ENCODE results near the gene ZNF44. TPM values are rescaled to one million over a fixed set of nuclear protein-coding genes. Genes with fewer than 3 reads are reported as not detected.

Gene ZNF44
- total and polyA plus RNA-seq, 9 of the 15 experiments (the other 6 are each of a cell fraction or from before 2014, with no cell fraction given): 2.6 to 8.3 (median 4.4) TPM

DNA sequence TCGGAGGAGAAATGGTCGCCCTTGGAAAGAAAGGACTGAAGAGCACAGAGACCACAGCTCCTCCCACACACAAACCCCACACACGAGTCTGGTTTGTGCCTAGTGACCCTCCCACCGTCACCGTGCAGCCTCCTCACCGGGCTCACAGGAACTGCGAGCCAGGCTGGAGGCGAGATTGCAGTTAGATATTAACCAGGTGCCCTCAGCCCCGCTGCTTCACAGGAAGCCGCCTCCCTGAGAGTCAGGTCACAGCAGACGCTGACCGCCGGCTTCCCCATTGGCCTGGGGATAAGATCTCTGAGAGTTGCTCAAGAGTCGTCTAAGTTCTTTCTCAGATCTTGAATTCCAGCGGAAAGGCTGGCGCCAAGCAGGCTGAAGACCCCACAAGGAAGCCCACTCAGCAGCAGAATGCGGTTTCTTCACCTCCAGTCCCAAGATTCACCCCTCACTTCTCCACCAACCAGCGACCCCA, 870 bp downstream of the ZNF44 start (continued):
- TF ChIP-seq, protein P1, sequence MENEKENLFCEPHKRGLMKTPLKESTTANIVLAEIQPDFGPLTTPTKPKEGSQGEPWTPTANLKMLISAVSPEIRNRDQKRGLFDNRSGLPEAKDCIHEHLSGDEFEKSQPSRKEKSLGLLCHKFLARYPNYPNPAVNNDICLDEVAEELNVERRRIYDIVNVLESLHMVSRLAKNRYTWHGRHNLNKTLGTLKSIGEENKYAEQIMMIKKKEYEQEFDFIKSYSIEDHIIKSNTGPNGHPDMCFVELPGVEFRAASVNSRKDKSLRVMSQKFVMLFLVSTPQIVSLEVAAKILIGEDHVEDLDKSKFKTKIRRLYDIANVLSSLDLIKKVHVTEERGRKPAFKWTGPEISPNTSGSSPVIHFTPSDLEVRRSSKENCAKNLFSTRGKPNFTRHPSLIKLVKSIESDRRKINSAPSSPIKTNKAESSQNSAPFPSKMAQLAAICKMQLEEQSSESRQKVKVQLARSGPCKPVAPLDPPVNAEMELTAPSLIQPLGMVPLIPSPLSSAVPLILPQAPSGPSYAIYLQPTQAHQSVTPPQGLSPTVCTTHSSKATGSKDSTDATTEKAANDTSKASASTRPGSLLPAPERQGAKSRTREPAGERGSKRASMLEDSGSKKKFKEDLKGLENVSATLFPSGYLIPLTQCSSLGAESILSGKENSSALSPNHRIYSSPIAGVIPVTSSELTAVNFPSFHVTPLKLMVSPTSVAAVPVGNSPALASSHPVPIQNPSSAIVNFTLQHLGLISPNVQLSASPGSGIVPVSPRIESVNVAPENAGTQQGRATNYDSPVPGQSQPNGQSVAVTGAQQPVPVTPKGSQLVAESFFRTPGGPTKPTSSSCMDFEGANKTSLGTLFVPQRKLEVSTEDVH (IDR thresholded peaks at IDR 0.05; ENCODE audit: low read depth, partially characterized antibody): no peak
- TF ChIP-seq ZNF184 (CRISPR knock-in tag; IDR thresholded peaks at IDR 0.05) (no peak), CXXC5 (CRISPR knock-in tag; IDR thresholded peaks at IDR 0.05) (peak; percentile 33), SPI1 (IDR thresholded peaks at IDR 0.05; ENCODE audit: borderline replicate concordance, low read depth, low read length) (peak; percentile 54; the same call in 1 of the 2 replicates), MAZ (CRISPR knock-in tag; conservative IDR thresholded peaks at IDR 0.05 in 1 of 2, IDR thresholded peaks at IDR 0.05 in 1 of 2) (0 out of 4 replicates have a peak, but pooled peaks of 1 of the 2 experiments have one; percentile 47), BCL6 (CRISPR knock-in tag; IDR thresholded peaks at IDR 0.05) (no peak), MCM5 (IDR thresholded peaks at IDR 0.05; ENCODE audit: low read depth) (no peak), CBFA2T3 (IDR thresholded peaks at IDR 0.05) (peak; percentile 29; the same call in 1 of the 2 replicates), NCOR1 (IDR thresholded peaks at IDR 0.05) (no peak), FOXA1 (IDR thresholded peaks at IDR 0.05; ENCODE audit: borderline replicate concordance) (no peak), CEBPG (CRISPR knock-in tag; IDR thresholded peaks at IDR 0.05) (peak; percentile 84), CEBPG (tag; conservative IDR thresholded peaks at IDR 0.05 in 1 of 2, IDR thresholded peaks at IDR 0.05 in 1 of 2) (peak; percentile 73 to 89), GATA2 (CRISPR knock-in tag; IDR thresholded peaks at IDR 0.05) (peak; percentile 68; the same call in 1 of the 2 replicates)
- TF ChIP-seq, protein P2, sequence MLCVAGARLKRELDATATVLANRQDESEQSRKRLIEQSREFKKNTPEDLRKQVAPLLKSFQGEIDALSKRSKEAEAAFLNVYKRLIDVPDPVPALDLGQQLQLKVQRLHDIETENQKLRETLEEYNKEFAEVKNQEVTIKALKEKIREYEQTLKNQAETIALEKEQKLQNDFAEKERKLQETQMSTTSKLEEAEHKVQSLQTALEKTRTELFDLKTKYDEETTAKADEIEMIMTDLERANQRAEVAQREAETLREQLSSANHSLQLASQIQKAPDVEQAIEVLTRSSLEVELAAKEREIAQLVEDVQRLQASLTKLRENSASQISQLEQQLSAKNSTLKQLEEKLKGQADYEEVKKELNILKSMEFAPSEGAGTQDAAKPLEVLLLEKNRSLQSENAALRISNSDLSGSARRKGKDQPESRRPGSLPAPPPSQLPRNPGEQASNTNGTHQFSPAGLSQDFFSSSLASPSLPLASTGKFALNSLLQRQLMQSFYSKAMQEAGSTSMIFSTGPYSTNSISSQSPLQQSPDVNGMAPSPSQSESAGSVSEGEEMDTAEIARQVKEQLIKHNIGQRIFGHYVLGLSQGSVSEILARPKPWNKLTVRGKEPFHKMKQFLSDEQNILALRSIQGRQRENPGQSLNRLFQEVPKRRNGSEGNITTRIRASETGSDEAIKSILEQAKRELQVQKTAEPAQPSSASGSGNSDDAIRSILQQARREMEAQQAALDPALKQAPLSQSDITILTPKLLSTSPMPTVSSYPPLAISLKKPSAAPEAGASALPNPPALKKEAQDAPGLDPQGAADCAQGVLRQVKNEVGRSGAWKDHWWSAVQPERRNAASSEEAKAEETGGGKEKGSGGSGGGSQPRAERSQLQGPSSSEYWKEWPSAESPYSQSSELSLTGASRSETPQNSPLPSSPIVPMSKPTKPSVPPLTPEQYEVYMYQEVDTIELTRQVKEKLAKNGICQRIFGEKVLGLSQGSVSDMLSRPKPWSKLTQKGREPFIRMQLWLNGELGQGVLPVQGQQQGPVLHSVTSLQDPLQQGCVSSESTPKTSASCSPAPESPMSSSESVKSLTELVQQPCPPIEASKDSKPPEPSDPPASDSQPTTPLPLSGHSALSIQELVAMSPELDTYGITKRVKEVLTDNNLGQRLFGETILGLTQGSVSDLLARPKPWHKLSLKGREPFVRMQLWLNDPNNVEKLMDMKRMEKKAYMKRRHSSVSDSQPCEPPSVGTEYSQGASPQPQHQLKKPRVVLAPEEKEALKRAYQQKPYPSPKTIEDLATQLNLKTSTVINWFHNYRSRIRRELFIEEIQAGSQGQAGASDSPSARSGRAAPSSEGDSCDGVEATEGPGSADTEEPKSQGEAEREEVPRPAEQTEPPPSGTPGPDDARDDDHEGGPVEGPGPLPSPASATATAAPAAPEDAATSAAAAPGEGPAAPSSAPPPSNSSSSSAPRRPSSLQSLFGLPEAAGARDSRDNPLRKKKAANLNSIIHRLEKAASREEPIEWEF (CRISPR knock-in tag; IDR thresholded peaks at IDR 0.05): no peak
- TF ChIP-seq, protein P3, sequence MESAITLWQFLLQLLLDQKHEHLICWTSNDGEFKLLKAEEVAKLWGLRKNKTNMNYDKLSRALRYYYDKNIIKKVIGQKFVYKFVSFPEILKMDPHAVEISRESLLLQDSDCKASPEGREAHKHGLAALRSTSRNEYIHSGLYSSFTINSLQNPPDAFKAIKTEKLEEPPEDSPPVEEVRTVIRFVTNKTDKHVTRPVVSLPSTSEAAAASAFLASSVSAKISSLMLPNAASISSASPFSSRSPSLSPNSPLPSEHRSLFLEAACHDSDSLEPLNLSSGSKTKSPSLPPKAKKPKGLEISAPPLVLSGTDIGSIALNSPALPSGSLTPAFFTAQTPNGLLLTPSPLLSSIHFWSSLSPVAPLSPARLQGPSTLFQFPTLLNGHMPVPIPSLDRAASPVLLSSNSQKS (CRISPR knock-in tag; IDR thresholded peaks at IDR 0.05): no peak

Data from K562 (cell line).